GM23338 (cell line): ENCODE data around the gene GLS. TPM values are rescaled to one million over a fixed set of nuclear protein-coding genes. Genes with fewer than 3 reads are reported as not detected.

Experiments used
- ATAC-seq: fragments of 200-7000 bp; cut with Tn5 transposase; 3 replicates; pipeline ENCODE4 v1.9.1; 2020
- DNase-seq: peaks from one replicate; pipeline ENCODE4 v3.0.0-alpha.2; 2015; ENCODE audit warnings: low spot score
- H2AFZ ChIP-seq: fragments of 200-600 bp; sonication (generic); 2 replicates; pipeline ENCODE4 v1.8.0; 2016; ENCODE audit warnings: antibody characterized with exemption, mild to moderate bottlenecking, moderate library complexity
- H3F3A ChIP-seq: fragments of 200-600 bp; sonication (generic); replicated peaks from 2 replicates; pipeline ENCODE4 v1.8.0; 2017; ENCODE audit warnings: antibody characterized with exemption, mixed run types, low read depth
- H3K27ac ChIP-seq: fragments of 200-600 bp; sonication (generic); 2 replicates; pipeline ENCODE4 v1.6.1; 2016; ENCODE audit warnings: low read depth
- H3K27me3 ChIP-seq: fragments of 200-600 bp; sonication (generic); 2 replicates; pipeline ENCODE4 v1.8.0; 2016; ENCODE audit warnings: mild to moderate bottlenecking, mixed run types, moderate library complexity; ENCODE audit not compliant: insufficient read depth
- H3K36me3 ChIP-seq: fragments of 200-600 bp; sonication (generic); 2 replicates; pipeline ENCODE4 v1.8.0; 2016; ENCODE audit warnings: mild to moderate bottlenecking; ENCODE audit not compliant: insufficient read depth
- H3K4me1 ChIP-seq: fragments of 200-600 bp; sonication (generic); 2 replicates; pipeline ENCODE4 v1.8.0; 2016; ENCODE audit warnings: mild to moderate bottlenecking, moderate library complexity; ENCODE audit not compliant: insufficient read depth
- H3K4me2 ChIP-seq: fragments of 200-600 bp; sonication (generic); 2 replicates; pipeline ENCODE4 v1.7.1; 2017; ENCODE audit warnings: mixed run types
- H3K4me3 ChIP-seq: fragments of 200-600 bp; sonication (generic); 2 replicates; pipeline ENCODE4 v1.6.1; 2016; ENCODE audit warnings: mixed run types
- H3K79me2 ChIP-seq: fragments of 200-600 bp; sonication (generic); replicated peaks from 2 replicates; pipeline ENCODE4 v1.8.0; 2017; ENCODE audit warnings: mild to moderate bottlenecking; ENCODE audit not compliant: insufficient read depth
- H3K9me2 ChIP-seq: fragments of 200-600 bp; sonication (generic); 2 replicates; pipeline ENCODE4 v1.8.0; 2017; ENCODE audit not compliant: insufficient read depth
- H4K20me1 ChIP-seq: fragments of 200-600 bp; sonication (generic); replicated peaks from 2 replicates; pipeline ENCODE4 v1.8.0; 2017; ENCODE audit warnings: mild to moderate bottlenecking; ENCODE audit not compliant: insufficient read depth
- H3K27ac Mint-ChIP-seq: 2 replicates; pipeline ENCODE4 v1.8.0; 2020; ENCODE audit warnings: inconsistent platforms, mild to moderate bottlenecking, moderate library complexity, mixed read lengths
- H3K27me3 Mint-ChIP-seq: 3 replicates; pipeline ENCODE4 v1.8.0; 2022; ENCODE audit warnings: low read depth, mild to moderate bottlenecking, moderate library complexity, mixed read lengths, inconsistent platforms; ENCODE audit not compliant: insufficient read depth, poor library complexity
- H3K36me3 Mint-ChIP-seq: 3 replicates; pipeline ENCODE4 v1.8.0; 2021; ENCODE audit warnings: low read depth, mild to moderate bottlenecking, inconsistent platforms, moderate library complexity, mixed read lengths
- H3K4me1 Mint-ChIP-seq: 3 replicates; pipeline ENCODE4 v1.8.0; 2020; ENCODE audit warnings: mild to moderate bottlenecking, inconsistent platforms, mixed read lengths
- H3K4me3 Mint-ChIP-seq: 3 replicates; pipeline ENCODE4 v1.8.0; 2021; ENCODE audit warnings: moderate library complexity, mild to moderate bottlenecking, inconsistent platforms, mixed read lengths
- H3K9me3 Mint-ChIP-seq: 3 replicates; pipeline ENCODE4 v1.8.0; 2020; ENCODE audit warnings: moderate library complexity, mild to moderate bottlenecking, inconsistent platforms, mixed read lengths
- CREB1 ChIP-seq: fragments of 250-450 bp; sonication (Bioruptor Pico); IDR thresholded peaks from 2 replicates; pipeline ENCODE4 v1.5.0; 2020; ENCODE audit warnings: low read depth, mild to moderate bottlenecking, moderate library complexity
- CTCF ChIP-seq, 2 experiments: fragments of 200-600 bp in 1 of 2; sonication (generic) in 1 of 2; conservative IDR thresholded peaks; 2 replicates each; pipeline versions ENCODE4 v1.5.1 to v1.6.1; 2016 to 2017; ENCODE audit warnings: antibody characterized with exemption in 2 of 2, low read depth in 2 of 2, mild to moderate bottlenecking in 2 of 2, moderate library complexity in 1 of 2
- ETS1 ChIP-seq: IDR thresholded peaks from 2 replicates; pipeline ENCODE4 v1.6.1; 2016; ENCODE audit warnings: antibody characterized with exemption
- EZH2 ChIP-seq: fragments of 200-600 bp; sonication (generic); IDR thresholded peaks from one replicate; pipeline ENCODE4 v1.8.0; 2017; ENCODE audit warnings: antibody characterized with exemption, mild to moderate bottlenecking, low read depth; ENCODE audit not compliant: unreplicated experiment
- EZH2phosphoT487 ChIP-seq: fragments of 200-600 bp; sonication (generic); IDR thresholded peaks from one replicate; pipeline ENCODE4 v1.8.1; 2018; ENCODE audit warnings: antibody characterized with exemption; ENCODE audit not compliant: unreplicated experiment
- JUNB ChIP-seq: IDR thresholded peaks from one replicate; pipeline ENCODE4 v1.6.1; 2016; ENCODE audit warnings: antibody characterized with exemption; ENCODE audit not compliant: unreplicated experiment
- NANOG ChIP-seq: IDR thresholded peaks from 2 replicates; pipeline ENCODE4 v1.6.1; 2016; ENCODE audit warnings: antibody characterized with exemption, borderline replicate concordance
- POLR2AphosphoS5 ChIP-seq: IDR thresholded peaks from 2 replicates; pipeline ENCODE4 v1.6.1; 2016; ENCODE audit warnings: antibody characterized with exemption, low read depth
- REST ChIP-seq: IDR thresholded peaks from one replicate; pipeline ENCODE4 v1.6.1; 2018; ENCODE audit warnings: antibody characterized with exemption; ENCODE audit not compliant: unreplicated experiment
- STAT1 ChIP-seq: IDR thresholded peaks from one replicate; pipeline ENCODE4 v1.6.1; 2016; ENCODE audit warnings: antibody characterized with exemption; ENCODE audit not compliant: unreplicated experiment
- ZNF114 ChIP-seq: fragments of 250-450 bp; sonication (Bioruptor Pico); IDR thresholded peaks from 2 replicates; pipeline ENCODE4 v1.5.0; 2020; ENCODE audit warnings: mild to moderate bottlenecking, moderate library complexity
- ZNF331 ChIP-seq: fragments of 250-450 bp; sonication (Bioruptor Pico); IDR thresholded peaks from 2 replicates; pipeline ENCODE4 v1.5.0; 2020; ENCODE audit warnings: low read depth, mild to moderate bottlenecking, moderate library complexity
- ZNF462 ChIP-seq: fragments of 250-450 bp; sonication (Bioruptor Pico); IDR thresholded peaks from 2 replicates; pipeline ENCODE4 v1.5.0; 2020; ENCODE audit warnings: mild to moderate bottlenecking, moderate library complexity
- polyA plus RNA-seq: library from polyadenylated mRNA; unstranded; fragments of >200 nt; fragmentation: Nextera tagmentation; extraction: Ambion mirVana; gene quantifications from 2 replicates; pipeline ENCODE4 v1.2.1, GENCODE V29; 2016
- total RNA-seq: library from RNA; depleted of rRNA; stranded (reverse); fragments of >200 nt; shearing (Covaris generic); gene quantifications from 2 replicates; pipeline ENCODE4 v1.2.3, GENCODE V29; 2014

Gene GLS
- total and polyA plus RNA-seq, 2 experiments from 2014 or later, result 38.1 to 172 TPM

- Mint-ChIP-seq H3K36me3 (peaks cover 78% of the 10 kb centered on the region), H3K27me3 (peaks cover 7% of the 10 kb centered on the region), H3K4me3 (no peak overlapping the region), H3K27ac (no peak overlapping the region), H3K4me1 (no peaks in the 10 kb centered on the region; the same call in 2 of the 3 replicates), H3K9me3 (no peaks in the 10 kb centered on the region)
- Histone ChIP-seq H3K9me2 (no peaks in the 10 kb centered on the region), H3K27me3 (no peaks in the 10 kb centered on the region), H3K4me2 (no peak overlapping the region), H3F3A (peaks cover 4% of the 10 kb centered on the region; the same call in 1 of the 2 replicates), H3K4me3 (no peak overlapping the region), H3K36me3 (peaks cover 43% of the 10 kb centered on the region), H2AFZ (no peak overlapping the region), H3K27ac (no peak overlapping the region), H3K79me2 (no peaks in the 10 kb centered on the region), H3K4me1 (no peaks in the 10 kb centered on the region), H4K20me1 (peaks cover 4% of the 10 kb centered on the region)
- TF ChIP-seq STAT1 (no peak), ZNF462 (no peak), CTCF (conservative IDR thresholded peaks at IDR 0.05; ENCODE audit: low read depth in 2 of 2) (no peak), JUNB (no peak), REST (no peak), CREB1 (CRISPR knock-in tag) (no peak), POLR2AphosphoS5 (no peak), EZH2phosphoT487 (no peak), ZNF331 (CRISPR knock-in tag) (no peak), EZH2 (no peak), ZNF114 (no peak), NANOG (no peak), ETS1 (no peak)
- no peak for DNase-seq
- ATAC-seq, result no peak
Measured at GRCh38 chr2:190996947-190997346, 116.3 kb downstream of the GLS start.
